Peyer's patch (tissue), 4 donors: ENCODE results near the gene LCN1.

Experiments
- CTCF ChIP-seq, 6 experiments: fragments of 450-650 bp in 4 of 6; fragments of 200-600 bp in 2 of 6; sonication (generic) in 1 of 6; IDR thresholded peaks; one replicate each; pipeline ENCODE4 v1.5.1; 2017 to 2019; ENCODE audit warnings: antibody characterized with exemption in 6 of 6, mild to moderate bottlenecking in 3 of 6, moderate library complexity in 1 of 6
- POLR2A ChIP-seq, 2 donors: fragments of 450-650 bp; IDR thresholded peaks; one replicate each; pipeline ENCODE4 v1.5.1; 2017; ENCODE audit warnings: antibody characterized with exemption in 2 of 2, mild to moderate bottlenecking in 2 of 2, moderate library complexity in 2 of 2

DNA sequence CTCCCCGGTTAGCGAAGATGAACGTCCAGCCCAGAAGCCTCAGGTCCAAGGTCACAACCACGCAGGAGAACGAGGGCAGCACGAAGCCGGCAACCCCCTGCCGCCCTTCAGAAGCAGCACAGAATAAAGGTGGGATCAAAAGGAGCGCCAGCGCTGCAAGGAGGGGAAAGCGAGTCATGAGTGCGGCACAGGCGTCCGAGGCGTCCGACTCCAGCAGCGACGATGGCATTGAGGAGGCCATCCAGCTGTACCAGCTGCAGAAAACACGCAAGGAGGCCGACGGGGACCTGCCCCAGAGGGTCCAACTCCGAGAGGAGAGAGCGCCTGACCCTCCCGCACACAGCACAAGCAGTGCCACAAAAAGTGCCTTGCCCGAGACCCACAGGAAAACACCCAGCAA is 35.9 kb upstream of the LCN1 start:
- TF ChIP-seq POLR2A (IDR thresholded peaks at IDR 0.05) (no peak), CTCF (IDR thresholded peaks at IDR 0.05) (no peak)
